MCF 10A (cell line): ENCODE measurements around the gene SENP3. TPM values are rescaled to one million over a fixed set of nuclear protein-coding genes. Genes with fewer than 3 reads are reported as not detected.

Source experiments
- BruUV-seq: library from RNA; stranded (reverse); fragments of 400-500 nt; replicated peaks from 2 replicates; lab custom pipeline; 2021; lab: Mats Ljungman, UMichigan
- CTCF ChIA-PET: fragments of 300-600 bp; sonication (Branson Sonifier 250); formaldehyde crosslinking; extraction: SDS; loops from one replicate; lab custom pipeline; 2021; ENCODE audit warnings: antibody characterized with exemption, inconsistent platforms; lab: Yijun Ruan, JAX
- POLR2A ChIA-PET: fragments of 300-600, 350-650 bp; sonication (Branson Sonifier 250); formaldehyde crosslinking; extraction: SDS; loops from one replicate; lab custom pipeline; 2020; ENCODE audit warnings: antibody characterized with exemption, inconsistent platforms; lab: Yijun Ruan, JAX
- DNase-seq: peaks from one replicate; pipeline ENCODE4 v3.0.0-alpha.2; 2018; ENCODE audit not compliant: unreplicated experiment
- H3K27ac Mint-ChIP-seq: one replicate; pipeline ENCODE4 v1.8.0; 2022; ENCODE audit warnings: mild to moderate bottlenecking, low read depth, mixed read lengths; ENCODE audit not compliant: unreplicated experiment
- H3K27me3 Mint-ChIP-seq: one replicate; pipeline ENCODE4 v1.8.0; 2022; ENCODE audit warnings: mixed read lengths; ENCODE audit not compliant: insufficient read depth, unreplicated experiment
- H3K36me3 Mint-ChIP-seq: one replicate; pipeline ENCODE4 v1.8.0; 2022; ENCODE audit warnings: mild to moderate bottlenecking, moderate library complexity, mixed read lengths; ENCODE audit not compliant: insufficient read depth, unreplicated experiment
- H3K4me1 Mint-ChIP-seq: one replicate; pipeline ENCODE4 v1.8.0; 2022; ENCODE audit warnings: mixed read lengths; ENCODE audit not compliant: insufficient read depth, unreplicated experiment
- H3K4me3 Mint-ChIP-seq: one replicate; pipeline ENCODE4 v1.8.0; 2022; ENCODE audit warnings: mild to moderate bottlenecking, moderate library complexity, mixed read lengths; ENCODE audit not compliant: unreplicated experiment
- H3K9me3 Mint-ChIP-seq: one replicate; pipeline ENCODE4 v1.8.0; 2022; ENCODE audit warnings: mixed read lengths; ENCODE audit not compliant: unreplicated experiment
- intact Hi-C: fragments of 100-400 bp; cut with micrococcal nuclease; formaldehyde crosslinking; loops from 2 replicates; pipeline ENCODE4 v1.14.1; 2022
- total RNA-seq: library from RNA; stranded (reverse); gene quantifications from 2 replicates; pipeline ENCODE4 v1.2.3, GENCODE V29; 2022
- TF ChIP-seq, protein P1 (sequence below): fragments of 200-600 bp; IDR thresholded peaks from one replicate; pipeline ENCODE4 v1.8.0; 2022; ENCODE audit warnings: antibody characterized with exemption, mild to moderate bottlenecking; ENCODE audit not compliant: unreplicated experiment

The SENP3 gene
- total RNA-seq, 1 experiment from 2014 or later, result 67.3 TPM

DNA sequence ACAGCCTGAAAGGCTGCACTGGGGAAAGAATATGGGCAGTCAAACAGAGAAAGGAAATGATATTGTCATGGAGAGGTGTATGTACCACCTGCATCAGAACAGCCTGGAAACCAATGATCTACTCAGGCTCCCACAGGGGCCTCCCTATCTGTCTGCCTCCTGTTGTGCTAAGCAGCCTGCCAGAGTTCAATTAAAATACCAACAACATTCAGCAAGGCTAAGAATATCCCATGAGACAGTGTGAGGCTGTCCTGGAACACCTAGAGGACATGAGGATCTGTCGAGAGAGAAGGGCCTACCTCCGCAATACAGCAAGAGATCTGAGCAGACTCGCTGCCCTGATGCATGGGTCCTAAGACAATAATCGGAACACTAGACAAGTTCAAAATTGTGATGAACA lies 44.6 kb downstream of the SENP3 start:
- intact Hi-C loops, result no loop called here

DNA sequence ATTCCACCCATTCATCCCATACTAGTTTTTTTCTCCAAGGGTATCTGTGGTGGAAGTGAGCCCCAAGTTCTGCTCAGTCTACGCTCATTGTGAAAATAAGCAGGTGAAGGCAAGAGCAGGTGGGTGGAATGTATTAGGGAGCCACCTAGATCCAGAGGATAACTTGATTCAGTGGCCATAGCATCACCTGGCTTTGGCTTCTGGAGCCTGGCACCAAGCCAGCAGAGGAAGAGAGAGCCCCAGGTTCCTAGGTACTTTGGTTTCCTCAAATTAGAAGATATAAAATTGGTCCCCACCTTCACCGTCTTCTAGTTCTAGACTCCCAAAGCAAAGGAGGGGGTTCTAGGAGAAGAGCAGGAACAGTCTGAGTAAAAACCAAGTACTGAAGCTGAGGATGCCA lies 48.9 kb downstream of the SENP3 start:
- H3K36me3 Mint-ChIP-seq, result peaks cover 46% of the 10 kb centered on the region
- POLR2A ChIA-PET, result interaction anchor here (0.6 to 10.5 kb wide), 5 partner anchors 10 to 76 kb away, joined by 3 to 206 read pairs (median 5); partner anchors contain the start of genes MPDU1, SAT2, SOX15 and TP53
- CTCF ChIA-PET, result interaction anchor here (0.8 to 1.9 kb wide), 5 partner anchors 10 to 62 kb away, joined by 3 to 6 read pairs (median 4); no protein-coding TSS in a partner anchor
- intact Hi-C loops, result no loop called here
- H3K9me3 Mint-ChIP-seq, result no peaks in the 10 kb centered on the region
- H3K4me3 Mint-ChIP-seq, result peak overlapping the region; percentile 38
- no peak for DNase-seq
- peaks cover 32% of the 10 kb centered on the region for H3K4me1 Mint-ChIP-seq
- peak overlapping the region; percentile 57 for H3K27ac Mint-ChIP-seq
- no peaks in the 10 kb centered on the region for H3K27me3 Mint-ChIP-seq
- TF ChIP-seq, protein P1, sequence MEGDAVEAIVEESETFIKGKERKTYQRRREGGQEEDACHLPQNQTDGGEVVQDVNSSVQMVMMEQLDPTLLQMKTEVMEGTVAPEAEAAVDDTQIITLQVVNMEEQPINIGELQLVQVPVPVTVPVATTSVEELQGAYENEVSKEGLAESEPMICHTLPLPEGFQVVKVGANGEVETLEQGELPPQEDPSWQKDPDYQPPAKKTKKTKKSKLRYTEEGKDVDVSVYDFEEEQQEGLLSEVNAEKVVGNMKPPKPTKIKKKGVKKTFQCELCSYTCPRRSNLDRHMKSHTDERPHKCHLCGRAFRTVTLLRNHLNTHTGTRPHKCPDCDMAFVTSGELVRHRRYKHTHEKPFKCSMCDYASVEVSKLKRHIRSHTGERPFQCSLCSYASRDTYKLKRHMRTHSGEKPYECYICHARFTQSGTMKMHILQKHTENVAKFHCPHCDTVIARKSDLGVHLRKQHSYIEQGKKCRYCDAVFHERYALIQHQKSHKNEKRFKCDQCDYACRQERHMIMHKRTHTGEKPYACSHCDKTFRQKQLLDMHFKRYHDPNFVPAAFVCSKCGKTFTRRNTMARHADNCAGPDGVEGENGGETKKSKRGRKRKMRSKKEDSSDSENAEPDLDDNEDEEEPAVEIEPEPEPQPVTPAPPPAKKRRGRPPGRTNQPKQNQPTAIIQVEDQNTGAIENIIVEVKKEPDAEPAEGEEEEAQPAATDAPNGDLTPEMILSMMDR, result no peak
- BruUV-seq, result no TSS peak

More for the DNA sequence above, 44.6 kb downstream of the SENP3 start:
- H3K4me3 Mint-ChIP-seq, result no peak overlapping the region
- ChIA-PET CTCF (no interaction called here), POLR2A (interaction anchor here (10.5 kb wide), 1 partner anchor 18 kb away, joined by 206 read pairs; the partner anchor contains the start of genes MPDU1 and SOX15)
- H3K36me3 Mint-ChIP-seq, result peaks cover 81% of the 10 kb centered on the region
- peaks cover 10% of the 10 kb centered on the region for H3K4me1 Mint-ChIP-seq
- TF ChIP-seq, protein P1, result no peak
- DNase-seq, result no peak
- no peaks in the 10 kb centered on the region for H3K9me3 Mint-ChIP-seq
- no peaks in the 10 kb centered on the region for H3K27me3 Mint-ChIP-seq
- no peak overlapping the region for H3K27ac Mint-ChIP-seq
- no TSS peak for BruUV-seq

DNA sequence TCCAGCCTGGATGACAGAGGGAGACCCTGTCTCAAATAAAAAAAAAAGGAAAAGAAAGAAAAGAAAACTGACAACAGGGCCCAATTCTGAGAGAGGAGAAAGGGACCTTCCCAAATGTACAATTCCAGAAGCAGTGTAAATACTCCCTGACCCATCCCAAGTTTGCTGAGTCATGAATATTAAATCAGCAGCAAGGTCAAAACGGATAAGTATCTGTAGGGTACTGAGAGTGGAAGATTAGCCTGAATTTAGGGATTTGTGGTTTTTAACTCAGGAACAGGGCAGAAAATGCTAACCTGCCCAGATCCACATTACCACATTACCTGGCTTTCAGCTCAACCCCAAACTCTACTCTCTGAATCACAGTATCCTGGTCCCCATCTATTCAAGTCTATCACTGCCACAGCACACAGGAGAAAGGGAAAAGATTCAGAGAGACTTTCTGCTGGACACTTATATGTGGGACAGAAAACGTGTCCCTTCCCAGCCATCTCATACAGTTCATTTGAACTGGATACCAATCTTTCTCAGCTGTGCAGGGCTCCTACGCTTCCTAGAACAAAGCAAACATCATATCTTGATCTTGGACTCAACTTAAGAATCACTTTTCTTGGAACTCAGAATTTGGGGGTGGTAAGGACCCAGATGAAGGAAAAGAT lies 50.0 kb downstream of the SENP3 start:
- Mint-ChIP-seq H3K36me3 (peaks cover 36% of the 10 kb centered on the region), H3K27me3 (no peaks in the 10 kb centered on the region), H3K9me3 (no peaks in the 10 kb centered on the region), H3K27ac (peak overlapping the region; percentile 57), H3K4me1 (peaks cover 32% of the 10 kb centered on the region), H3K4me3 (peak overlapping the region; percentile 80)
- intact Hi-C loops, result no loop called here
- TF ChIP-seq, protein P1, result no peak
- no TSS peak for BruUV-seq
- DNase-seq, result no peak
- ChIA-PET CTCF (interaction anchor here (0.5 to 3.4 kb wide), 9 partner anchors 10 to 1018 kb away, joined by 3 to 13 read pairs (median 3); partner anchors contain the start of genes SOX15, TP53 and WRAP53), POLR2A (interaction anchor here (0.9 to 10.5 kb wide), 5 partner anchors 15 to 167 kb away, joined by 4 to 206 read pairs (median 67); partner anchors contain the start of genes CHRNB1, MPDU1, SAT2 and SOX15)

DNA sequence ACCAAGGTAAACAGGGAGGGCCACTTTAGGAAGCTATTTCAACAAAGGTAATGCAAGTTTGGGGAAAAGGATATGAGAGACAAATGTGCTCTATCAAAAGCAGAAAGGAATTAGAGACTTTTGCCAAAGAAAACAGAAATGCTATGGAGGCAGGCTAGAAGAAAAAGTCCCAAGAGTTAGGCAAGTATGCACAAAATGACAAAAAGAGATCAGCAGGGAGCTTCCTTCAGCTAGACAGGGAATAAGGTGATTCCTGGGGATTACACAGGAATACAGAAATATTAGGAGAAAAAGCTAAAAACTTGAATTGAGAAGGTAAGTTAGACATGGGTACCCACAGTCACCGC lies 50.5 kb downstream of the SENP3 start:
- ChIA-PET CTCF (interaction anchor here (0.7 to 3.4 kb wide), 6 partner anchors 9 to 1017 kb away, joined by 3 to 13 read pairs (median 4); partner anchors contain the start of genes SOX15, TP53 and WRAP53), POLR2A (interaction anchor here (0.7 to 10.5 kb wide), 6 partner anchors 15 to 375 kb away, joined by 3 to 206 read pairs (median 36); partner anchors contain the start of genes CHRNB1, MPDU1, SAT2 and SOX15)
- TF ChIP-seq, protein P1, result no peak
- H3K36me3 Mint-ChIP-seq, result peaks cover 31% of the 10 kb centered on the region
- DNase-seq, result no peak
- H3K9me3 Mint-ChIP-seq, result no peaks in the 10 kb centered on the region
- intact Hi-C loops, result no loop called here
- no peaks in the 10 kb centered on the region for H3K27me3 Mint-ChIP-seq
- BruUV-seq, result no TSS peak
- peak overlapping the region; percentile 80 for H3K4me3 Mint-ChIP-seq
- peak overlapping the region; percentile 43 for H3K27ac Mint-ChIP-seq
- H3K4me1 Mint-ChIP-seq, result peaks cover 32% of the 10 kb centered on the region
